Keratinocyte (primary cell): Measurements from ENCODE around the gene PER2. TPM values are rescaled to one million over a fixed set of nuclear protein-coding genes. Genes with fewer than 3 reads are reported as not detected.

Experiments
- DNase-seq: peaks from one replicate; pipeline ENCODE4 v3.0.0-alpha.2; 2011; ENCODE audit warnings: low read depth, missing footprints, low spot score
- FAIRE-seq: peaks from 2 replicates; lab custom pipeline; 2011; peaks lifted over from hg19 to GRCh38; lab: Jason Lieb, UNC
- H2AFZ ChIP-seq: 2 replicates; pipeline ENCODE4 v1.6.0; 2012; ENCODE audit warnings: low read length, control low read depth, inconsistent platforms; ENCODE audit not compliant: control insufficient read depth
- H3K27ac ChIP-seq: 2 replicates; pipeline ENCODE4 v1.5.1; 2011; ENCODE audit warnings: low read length; ENCODE audit not compliant: control insufficient read depth, insufficient read depth
- H3K27me3 ChIP-seq: 3 replicates; pipeline ENCODE4 v1.6.0; 2011; ENCODE audit warnings: low read length; ENCODE audit not compliant: control insufficient read depth, insufficient read depth; ENCODE audit errors: extremely low read depth
- H3K36me3 ChIP-seq, 2 experiments: 2 replicates in 1 of 2; 3 replicates in 1 of 2; pipeline ENCODE4 v1.5.1; 2011; ENCODE audit warnings: low read length in 2 of 2, mild to moderate bottlenecking in 1 of 2; ENCODE audit not compliant: control insufficient read depth in 2 of 2, insufficient read depth in 2 of 2; ENCODE audit errors: extremely low read depth in 1 of 2
- H3K4me1 ChIP-seq: 3 replicates; pipeline ENCODE4 v1.5.1; 2011; ENCODE audit warnings: low read length; ENCODE audit not compliant: control insufficient read depth, insufficient read depth; ENCODE audit errors: extremely low read depth
- H3K4me2 ChIP-seq: 3 replicates; pipeline ENCODE4 v1.6.0; 2011; ENCODE audit warnings: low read depth, low read length; ENCODE audit not compliant: control insufficient read depth, insufficient read depth; ENCODE audit errors: extremely low read depth
- H3K4me3 ChIP-seq, 3 experiments: fragments of 200-600 bp in 1 of 3; sonication (generic) in 1 of 3; 2 replicates in 2 of 3; 3 replicates in 1 of 3; pipeline ENCODE4 v1.5.1; 2011 to 2016; ENCODE audit warnings: low read length in 3 of 3, mild to moderate bottlenecking in 3 of 3, control low read depth in 2 of 3, inconsistent platforms in 1 of 3, low read depth in 1 of 3, mixed read lengths in 1 of 3, mixed run types in 1 of 3, moderate library complexity in 1 of 3; ENCODE audit not compliant: control insufficient read depth in 2 of 3, insufficient read depth in 2 of 3; ENCODE audit errors: extremely low read depth in 1 of 3
- H3K79me2 ChIP-seq: 2 replicates; pipeline ENCODE4 v1.6.0; 2012; ENCODE audit warnings: low read length; ENCODE audit not compliant: control insufficient read depth, insufficient read depth
- H3K9ac ChIP-seq: 3 replicates; pipeline ENCODE4 v1.6.0; 2011; ENCODE audit warnings: low read length; ENCODE audit not compliant: control insufficient read depth, insufficient read depth; ENCODE audit errors: extremely low read depth
- H3K9me1 ChIP-seq: 3 replicates; pipeline ENCODE4 v1.6.0; 2011; ENCODE audit warnings: low read length; ENCODE audit not compliant: control insufficient read depth, insufficient read depth; ENCODE audit errors: extremely low read depth
- H3K9me3 ChIP-seq: 2 replicates; pipeline ENCODE4 v1.5.1; 2012; ENCODE audit warnings: low read depth, low read length; ENCODE audit not compliant: control insufficient read depth
- H4K20me1 ChIP-seq: 3 replicates; pipeline ENCODE4 v1.6.0; 2011; ENCODE audit warnings: low read length; ENCODE audit not compliant: control insufficient read depth, insufficient read depth; ENCODE audit errors: extremely low read depth
- EZH2 ChIP-seq: IDR thresholded peaks from one replicate; pipeline ENCODE4 v1.6.1; 2012; ENCODE audit warnings: inconsistent platforms, mild to moderate bottlenecking, low read length, moderate library complexity
- dilution Hi-C: fragments of 300-500 bp; cut with MboI; formaldehyde crosslinking; loops from one replicate; pipeline ENCODE4 v1.7.0; 2020; ENCODE audit warnings: low sequenced_read_pairs; ENCODE audit not compliant: extremely low pct_ligation_motif_present
- polyA plus RNA-seq, 5 experiments: library from polyadenylated mRNA; depleted of rRNA in 3 of 5; stranded (reverse) in 3 of 5; stranded (forward) in 1 of 5; unstranded in 1 of 5; fragments of >200 nt; gene quantifications; 1 replicate in 1 of 5; 2 replicates in 3 of 5; 3 replicates in 1 of 5; pipeline versions ENCODE4 v1.2.1 to v1.2.3, GENCODE V29; 2011 to 2012; ENCODE audit warnings: missing spikeins in 2 of 5, low read depth in 1 of 5, low replicate concordance in 1 of 5
- TF ChIP-seq, protein P1 (sequence below), 3 experiments: IDR thresholded peaks in 1 of 3; conservative IDR thresholded peaks in 1 of 3; optimal IDR thresholded peaks in 1 of 3; 2 replicates in 2 of 3; 3 replicates in 1 of 3; pipeline versions ENCODE3 to v1.5.1; 2011; ENCODE audit warnings: low read length in 3 of 3, mild to moderate bottlenecking in 3 of 3, moderate library complexity in 2 of 3, control low read depth in 1 of 3, inconsistent platforms in 1 of 3; ENCODE audit not compliant: insufficient read depth in 2 of 3; ENCODE audit errors: extremely low read depth in 1 of 3

The PER2 gene
- polyA plus RNA-seq, 1 donor (not counting 4 experiments of a cell fraction or from before 2014, with no cell fraction given), result 1.6 TPM

GRCh38 chr2:238242731-238243495 is 45.5 kb downstream of the PER2 start:
- no peak overlapping the region for H3K27ac ChIP-seq
- no peaks in the 10 kb centered on the region for H4K20me1 ChIP-seq
- dilution Hi-C loops, result no loop called here
- H3K9me3 ChIP-seq, result no peaks in the 10 kb centered on the region
- no peak overlapping the region for H3K9ac ChIP-seq
- peaks cover 0 to 6% of the 10 kb centered on the region in 2 experiments for H3K36me3 ChIP-seq
- H3K4me1 ChIP-seq, result no peaks in the 10 kb centered on the region
- no peaks in the 10 kb centered on the region for H3K79me2 ChIP-seq
- H3K27me3 ChIP-seq, result peaks cover 24% of the 10 kb centered on the region
- no peak overlapping the region for H2AFZ ChIP-seq
- H3K4me2 ChIP-seq, result no peak overlapping the region
- TF ChIP-seq EZH2, result no peak
- TF ChIP-seq, protein P1, sequence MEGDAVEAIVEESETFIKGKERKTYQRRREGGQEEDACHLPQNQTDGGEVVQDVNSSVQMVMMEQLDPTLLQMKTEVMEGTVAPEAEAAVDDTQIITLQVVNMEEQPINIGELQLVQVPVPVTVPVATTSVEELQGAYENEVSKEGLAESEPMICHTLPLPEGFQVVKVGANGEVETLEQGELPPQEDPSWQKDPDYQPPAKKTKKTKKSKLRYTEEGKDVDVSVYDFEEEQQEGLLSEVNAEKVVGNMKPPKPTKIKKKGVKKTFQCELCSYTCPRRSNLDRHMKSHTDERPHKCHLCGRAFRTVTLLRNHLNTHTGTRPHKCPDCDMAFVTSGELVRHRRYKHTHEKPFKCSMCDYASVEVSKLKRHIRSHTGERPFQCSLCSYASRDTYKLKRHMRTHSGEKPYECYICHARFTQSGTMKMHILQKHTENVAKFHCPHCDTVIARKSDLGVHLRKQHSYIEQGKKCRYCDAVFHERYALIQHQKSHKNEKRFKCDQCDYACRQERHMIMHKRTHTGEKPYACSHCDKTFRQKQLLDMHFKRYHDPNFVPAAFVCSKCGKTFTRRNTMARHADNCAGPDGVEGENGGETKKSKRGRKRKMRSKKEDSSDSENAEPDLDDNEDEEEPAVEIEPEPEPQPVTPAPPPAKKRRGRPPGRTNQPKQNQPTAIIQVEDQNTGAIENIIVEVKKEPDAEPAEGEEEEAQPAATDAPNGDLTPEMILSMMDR (optimal IDR thresholded peaks at IDR 0.05 in 1 of 3, IDR thresholded peaks at IDR 0.05 in 1 of 3, conservative IDR thresholded peaks at IDR 0.05 in 1 of 3; ENCODE audit: extremely low read depth in 1 of 3, insufficient read depth in 2 of 3, low read length in 3 of 3), result no peak
- no peak for FAIRE-seq
- no peak overlapping the region for H3K4me3 ChIP-seq
- H3K9me1 ChIP-seq, result no peaks in the 10 kb centered on the region
- no peak for DNase-seq

DNA sequence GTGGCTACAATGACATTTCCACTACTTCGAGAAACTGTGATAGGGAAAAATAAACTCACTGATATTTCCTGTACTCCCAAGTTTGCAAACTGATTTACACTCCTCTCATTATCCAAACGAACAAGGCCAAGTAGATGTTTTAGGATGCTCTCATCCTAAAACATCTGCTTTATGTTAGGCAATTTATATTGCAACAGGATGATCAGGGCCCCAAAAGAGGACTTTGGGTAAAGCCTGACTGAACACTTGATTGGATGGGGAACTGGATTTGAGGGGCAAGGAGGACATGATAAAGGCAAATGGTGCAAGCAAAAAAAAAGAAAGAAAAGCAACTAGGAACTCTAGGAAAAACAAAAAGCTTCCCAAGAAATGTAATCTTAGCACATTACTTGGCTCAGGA is 46.4 kb downstream of the PER2 start:
- Histone ChIP-seq H3K9ac (no peak overlapping the region), H3K27ac (no peak overlapping the region), H4K20me1 (no peaks in the 10 kb centered on the region), H3K4me2 (no peak overlapping the region), H3K4me3 (no peak overlapping the region), H3K79me2 (no peaks in the 10 kb centered on the region), H3K9me1 (no peaks in the 10 kb centered on the region), H2AFZ (no peak overlapping the region), H3K27me3 (peaks cover 32% of the 10 kb centered on the region), H3K36me3 (peaks cover 0 to 3% of the 10 kb centered on the region in 2 experiments), H3K4me1 (no peaks in the 10 kb centered on the region), H3K9me3 (no peaks in the 10 kb centered on the region)
- TF ChIP-seq, protein P1 (optimal IDR thresholded peaks at IDR 0.05 in 1 of 3, IDR thresholded peaks at IDR 0.05 in 1 of 3, conservative IDR thresholded peaks at IDR 0.05 in 1 of 3; ENCODE audit: extremely low read depth in 1 of 3, insufficient read depth in 2 of 3, low read length in 3 of 3), result no peak
- no peak for TF ChIP-seq EZH2
- dilution Hi-C loops, result no loop called here
- DNase-seq, result no peak
- no peak for FAIRE-seq
